ENCODE results near the gene UAP1L1. TPM values are rescaled to one million over a fixed set of nuclear protein-coding genes. Genes with fewer than 3 reads are reported as not detected.
A peak's percentile ranks its signal among the peaks of the same experiment; 100 is the strongest.
"Not testable (repeated sequence)": the region's sequence is repeated elsewhere in the genome, so short reads cannot be mapped to it uniquely, and the experiment has no call there.

The UAP1L1 gene
- total RNA-seq, 1 donor from 2014 or later = 19.1 TPM

- Mint-ChIP-seq H3K4me3 (no peak overlapping the region), H3K4me1 (peaks cover 2% of the 10 kb centered on the region)
- no peak for DNase-seq
Observed at GRCh38 chr9:137110911-137111787, 33.8 kb downstream of the UAP1L1 start.

GRCh38 chr9:137111788-137112563 is 34.7 kb downstream of the UAP1L1 start:
- DNase-seq = no peak
- Mint-ChIP-seq H3K4me3 (no peak overlapping the region), H3K27ac (no peak overlapping the region), H3K27me3 (no peaks in the 10 kb centered on the region), H3K9me3 (no peaks in the 10 kb centered on the region), H3K36me3 (ENCODE audit: low read depth) (peaks cover 8% of the 10 kb centered on the region), H3K4me1 (peaks cover 2% of the 10 kb centered on the region)
- intact Hi-C loops (cut with micrococcal nuclease) = no loop called here

More at GRCh38 chr9:137110911-137111787, 33.8 kb downstream of the UAP1L1 start:
- Mint-ChIP-seq H3K9me3 (no peaks in the 10 kb centered on the region), H3K27me3 (no peaks in the 10 kb centered on the region), H3K36me3 (ENCODE audit: low read depth) (peaks cover 8% of the 10 kb centered on the region), H3K27ac (no peak overlapping the region)
- intact Hi-C loops (cut with micrococcal nuclease) = no loop called here

DNA sequence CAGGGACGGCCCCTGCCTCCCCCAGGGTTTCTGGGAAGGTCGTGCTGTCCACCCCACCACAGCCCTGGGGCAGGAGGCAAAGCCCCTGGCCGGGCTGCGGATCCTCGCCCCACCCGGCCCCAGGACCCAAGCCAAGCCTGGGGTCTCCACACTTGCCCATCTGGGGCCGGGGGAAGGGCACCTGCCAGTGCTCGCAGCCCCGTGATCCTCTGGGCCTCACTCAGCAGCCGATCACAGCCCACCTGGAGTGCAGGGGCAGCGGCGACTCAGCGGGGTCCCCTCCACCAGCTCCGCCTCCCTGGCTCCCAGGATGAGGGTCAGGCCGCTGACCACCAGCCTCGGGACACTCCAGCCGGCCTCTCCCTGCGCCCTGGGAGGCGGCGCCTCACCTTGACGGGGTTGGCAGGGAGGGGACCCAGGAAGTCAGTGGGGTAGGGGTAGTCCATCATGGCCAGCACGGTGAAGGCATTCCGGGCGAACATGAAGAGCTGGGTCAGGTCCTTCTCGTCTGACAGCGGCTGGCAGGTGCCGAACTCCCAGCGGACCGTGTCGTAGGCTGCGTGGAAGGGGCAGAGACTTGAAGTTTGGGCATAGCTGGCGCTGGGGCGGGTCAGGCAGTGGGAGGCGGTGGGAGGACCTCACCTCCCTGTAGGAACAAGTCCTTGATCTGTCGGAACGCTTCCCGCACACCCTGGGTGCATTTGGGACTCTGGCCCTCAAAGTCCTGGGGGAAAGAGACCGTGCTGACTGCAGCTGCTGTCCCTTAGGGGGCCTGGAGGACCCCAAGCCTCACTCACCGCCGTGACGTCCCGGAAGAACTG is 35.5 kb downstream of the UAP1L1 start:
- peak overlapping the region; percentile 83 for H3K4me3 Mint-ChIP-seq
- no peaks in the 10 kb centered on the region for H3K27me3 Mint-ChIP-seq
- no peak for DNase-seq
- intact Hi-C loops (cut with micrococcal nuclease) = no loop called here
- H3K27ac Mint-ChIP-seq = no peak overlapping the region
- peaks cover 2% of the 10 kb centered on the region for H3K4me1 Mint-ChIP-seq
- peaks cover 8% of the 10 kb centered on the region for H3K36me3 Mint-ChIP-seq (ENCODE audit: low read depth)
- no peaks in the 10 kb centered on the region for H3K9me3 Mint-ChIP-seq

DNA sequence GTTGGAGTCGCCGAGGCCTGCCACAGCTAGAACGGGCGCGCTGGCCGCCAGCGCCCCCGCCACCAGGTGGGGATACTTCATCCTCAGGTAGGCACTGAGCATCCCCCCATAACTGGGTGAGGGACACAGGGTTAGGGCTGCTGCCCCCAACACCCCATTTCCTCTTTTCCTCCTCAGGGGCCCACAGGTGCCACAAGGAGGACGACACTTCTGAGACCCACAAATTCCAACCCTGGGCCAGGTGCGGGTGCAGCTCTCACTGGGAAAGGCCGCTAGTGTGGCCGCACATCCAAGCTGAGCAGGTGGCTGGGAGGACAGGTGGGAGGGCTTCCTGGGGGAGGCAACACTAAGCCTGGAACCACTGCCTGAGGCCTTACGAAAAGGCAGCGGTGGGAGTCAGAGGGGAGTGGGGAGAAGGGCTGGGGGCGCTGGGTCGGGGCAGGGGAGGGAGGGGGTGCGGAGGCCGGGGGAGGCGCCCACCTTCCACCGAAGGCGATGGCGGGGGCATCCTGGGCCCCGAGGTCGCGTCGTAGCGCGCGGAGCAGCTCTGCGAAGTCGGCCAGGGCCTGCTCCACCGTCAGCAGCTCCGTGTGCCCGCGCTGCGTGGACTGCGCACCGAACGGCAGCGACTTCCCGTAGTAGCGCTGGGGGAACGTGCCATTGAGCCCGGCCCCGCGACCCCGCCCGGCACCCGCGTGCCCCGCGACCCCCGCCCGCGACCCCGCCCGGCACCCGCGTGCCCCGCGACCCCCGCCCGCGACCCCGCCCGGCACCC is 36.3 kb downstream of the UAP1L1 start:
- H3K27ac Mint-ChIP-seq = peak overlapping the region; percentile 78
- peak overlapping the region; percentile 83 for H3K4me3 Mint-ChIP-seq
- H3K27me3 Mint-ChIP-seq = no peaks in the 10 kb centered on the region
- peaks cover 8% of the 10 kb centered on the region for H3K36me3 Mint-ChIP-seq (ENCODE audit: low read depth)
- H3K9me3 Mint-ChIP-seq = no peaks in the 10 kb centered on the region
- DNase-seq = peak; percentile 81
- intact Hi-C loops (cut with micrococcal nuclease) = loop anchor here (1.0 to 2.0 kb wide), 3 partner anchors 15 to 27 kb away; partner anchors contain the start of gene MAN1B1
- peaks cover 2% of the 10 kb centered on the region for H3K4me1 Mint-ChIP-seq

DNA sequence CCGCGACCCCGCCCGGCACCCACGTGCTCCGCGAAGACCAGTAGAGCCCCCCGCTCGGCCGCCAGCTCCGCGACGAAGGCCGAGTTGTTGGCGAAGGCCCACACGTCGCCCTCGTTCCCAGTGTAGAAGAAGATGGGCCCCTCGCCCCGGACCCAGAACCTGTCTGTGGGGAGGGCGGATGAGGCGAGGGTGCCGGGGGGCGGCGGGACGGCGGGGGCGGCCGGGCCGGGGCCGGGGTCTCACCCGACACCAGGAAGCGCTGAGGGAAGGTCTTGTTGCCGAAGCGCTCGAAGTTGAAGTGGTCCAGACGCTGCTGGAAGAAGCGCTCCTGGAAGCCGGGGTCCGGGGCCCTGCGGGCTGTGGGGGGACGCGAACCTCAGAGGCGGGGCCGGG is 36.9 kb downstream of the UAP1L1 start:
- intact Hi-C loops (cut with micrococcal nuclease) = loop anchor here (1.0 to 2.0 kb wide), 3 partner anchors 15 to 27 kb away; partner anchors contain the start of gene MAN1B1
- Mint-ChIP-seq H3K9me3 (no peaks in the 10 kb centered on the region), H3K4me1 (peaks cover 8% of the 10 kb centered on the region), H3K4me3 (peak overlapping the region; percentile 73), H3K27me3 (no peaks in the 10 kb centered on the region), H3K36me3 (ENCODE audit: low read depth) (peaks cover 8% of the 10 kb centered on the region), H3K27ac (no peak overlapping the region)
- no peak for DNase-seq

DNA sequence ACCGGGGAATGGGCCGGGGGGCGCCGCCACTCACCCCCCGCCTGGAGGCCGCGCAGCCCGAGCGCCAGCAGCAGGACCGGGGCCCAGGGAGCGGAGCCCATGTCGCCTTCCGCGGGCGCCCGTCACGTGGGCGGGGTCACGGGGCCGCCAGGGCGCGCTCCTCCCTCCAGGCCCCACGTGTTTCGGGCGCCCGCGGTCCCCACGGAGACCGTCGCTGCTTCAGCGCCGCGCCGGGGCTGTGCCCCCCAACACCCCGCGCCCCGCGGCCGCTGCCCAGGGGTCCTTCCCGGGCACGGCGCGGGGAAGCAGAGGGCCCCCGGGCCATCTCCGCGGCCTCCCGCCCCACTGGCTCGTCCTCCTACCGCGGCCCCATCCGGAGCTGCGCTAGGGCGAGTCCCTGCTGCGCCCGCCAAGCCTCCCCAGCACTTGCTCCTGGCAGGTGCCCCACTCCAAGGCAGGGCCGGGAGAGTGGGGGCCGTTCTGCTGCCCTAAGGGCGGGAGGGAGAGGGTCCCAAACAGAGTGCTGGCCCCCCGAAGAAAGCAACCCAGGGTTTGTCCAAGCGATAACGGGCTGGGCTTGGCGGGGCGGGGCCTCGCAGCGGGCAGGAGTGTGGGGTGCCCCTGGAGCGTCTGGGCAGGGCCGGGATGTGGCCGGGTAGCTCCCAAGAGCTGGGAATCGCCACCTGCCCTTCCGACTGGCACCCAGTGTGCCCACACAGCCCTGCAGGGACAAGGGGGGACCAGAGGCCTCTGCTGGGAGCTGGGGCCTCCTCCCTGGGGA is 37.5 kb downstream of the UAP1L1 start, which contains the start of gene DPP7:
DPP7 (minus strand) TSS at position 121 of the 781 bp plus-strand sequence; CDS start at position 101, 20 bp downstream.
- H3K27me3 Mint-ChIP-seq = no peaks in the 10 kb centered on the region
- peak within 1 kb of the TSS; percentile 83 for H3K4me3 Mint-ChIP-seq
- DNase-seq = peak; percentile 96
- H3K27ac Mint-ChIP-seq = peak within 1 kb of the TSS; percentile 78
- no peaks in the 10 kb centered on the region for H3K9me3 Mint-ChIP-seq
- intact Hi-C loops (cut with micrococcal nuclease) = loop anchor here (1.0 to 2.0 kb wide), 3 partner anchors 14 to 28 kb away; partner anchors contain the start of gene MAN1B1
- peaks cover 8% of the 10 kb centered on the region for H3K4me1 Mint-ChIP-seq
- peaks cover 8% of the 10 kb centered on the region for H3K36me3 Mint-ChIP-seq (ENCODE audit: low read depth)

- H3K36me3 Mint-ChIP-seq (ENCODE audit: low read depth) = peaks cover 8% of the 10 kb centered on the region
- peak overlapping the region; percentile 67 for H3K4me3 Mint-ChIP-seq
- no peak overlapping the region for H3K27ac Mint-ChIP-seq
- intact Hi-C loops (cut with micrococcal nuclease) = loop anchor here (2.0 kb wide), 2 partner anchors 13 to 29 kb away; partner anchors contain the start of gene MAN1B1
- H3K9me3 Mint-ChIP-seq = no peaks in the 10 kb centered on the region
- H3K4me1 Mint-ChIP-seq = peaks cover 8% of the 10 kb centered on the region
- no peak for DNase-seq
- no peaks in the 10 kb centered on the region for H3K27me3 Mint-ChIP-seq
Observed at GRCh38 chr9:137115394-137116026, 38.2 kb downstream of the UAP1L1 start.

DNA sequence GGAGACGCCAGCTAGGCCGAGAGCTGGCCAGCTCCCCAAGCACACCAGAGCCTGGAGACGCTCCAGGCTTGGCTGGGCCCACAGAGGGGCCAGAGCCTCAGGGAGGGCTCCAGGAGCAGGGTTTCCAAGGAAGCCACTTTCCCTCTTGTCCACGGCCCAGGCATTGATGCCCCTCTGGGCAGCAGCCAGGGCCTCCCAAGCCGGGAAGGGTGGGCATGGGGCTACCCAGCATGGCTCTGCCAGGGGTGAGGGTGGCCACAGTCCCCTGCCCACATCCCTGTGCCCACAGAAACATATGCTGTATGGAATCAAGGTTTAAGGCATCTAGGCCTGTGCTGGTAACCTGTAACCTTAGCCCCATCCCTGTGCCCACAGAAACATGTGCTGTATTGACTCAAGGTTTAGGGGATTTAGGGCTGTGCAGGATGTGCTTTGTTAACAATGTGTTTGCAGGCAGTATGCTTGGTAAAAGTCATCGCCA is 38.8 kb downstream of the UAP1L1 start:
- DNase-seq = no peak
- Mint-ChIP-seq H3K36me3 (ENCODE audit: low read depth) (peaks cover 4% of the 10 kb centered on the region), H3K27me3 (no peaks in the 10 kb centered on the region), H3K4me1 (peaks cover 8% of the 10 kb centered on the region), H3K9me3 (no peaks in the 10 kb centered on the region), H3K4me3 (no peak overlapping the region), H3K27ac (no peak overlapping the region)
- intact Hi-C loops (cut with micrococcal nuclease) = no loop called here

- H3K27me3 Mint-ChIP-seq = no peaks in the 10 kb centered on the region
- no peak for DNase-seq
- peak overlapping the region; percentile 13 for H3K27ac Mint-ChIP-seq
- no peaks in the 10 kb centered on the region for H3K9me3 Mint-ChIP-seq
- H3K36me3 Mint-ChIP-seq (ENCODE audit: low read depth) = peaks cover 4% of the 10 kb centered on the region
- intact Hi-C loops (cut with micrococcal nuclease) = no loop called here
- peaks cover 10% of the 10 kb centered on the region for H3K4me1 Mint-ChIP-seq
- H3K4me3 Mint-ChIP-seq = peak overlapping the region; percentile 45
Observed at GRCh38 chr9:137116728-137117127, 39.4 kb downstream of the UAP1L1 start.

GRCh38 chr9:137117269-137117731 is 40.0 kb downstream of the UAP1L1 start:
- H3K4me3 Mint-ChIP-seq = no peak overlapping the region
- H3K27ac Mint-ChIP-seq = no peak overlapping the region
- intact Hi-C loops (cut with micrococcal nuclease) = no loop called here
- H3K4me1 Mint-ChIP-seq = peaks cover 15% of the 10 kb centered on the region
- H3K27me3 Mint-ChIP-seq = no peaks in the 10 kb centered on the region
- H3K36me3 Mint-ChIP-seq (ENCODE audit: low read depth) = peaks cover 4% of the 10 kb centered on the region
- no peaks in the 10 kb centered on the region for H3K9me3 Mint-ChIP-seq
- DNase-seq = no peak

GRCh38 chr9:137118092-137118603 is 40.8 kb downstream of the UAP1L1 start:
- not testable (repeated sequence) for H3K36me3 Mint-ChIP-seq (ENCODE audit: low read depth); H3K9me3 Mint-ChIP-seq; H3K27me3 Mint-ChIP-seq; DNase-seq; H3K27ac Mint-ChIP-seq; H3K4me3 Mint-ChIP-seq
- peaks cover 17% of the 10 kb centered on the region for H3K4me1 Mint-ChIP-seq
- intact Hi-C loops (cut with micrococcal nuclease) = loop anchor here (1.0 kb wide), 1 partner anchor 109 kb away; the partner anchor contains the start of gene RNF224
